ENCODE results near the gene ZNF26.

The ZNF26 gene

GRCh38 chr12:133038118-133038709 lies 52.0 kb downstream of the ZNF26 start:
- peak overlapping the region; percentile 81 for H3K4me3 ChIP-seq (ENCODE audit: low read depth, low read length)
- DNase-seq (ENCODE audit: low read depth, low spot score), result no peak
- in situ Hi-C loops (cut with HindIII; ENCODE audit: low sequenced_read_pairs), result no loop called here
- no peak for TF ChIP-seq CTCF (IDR thresholded peaks at IDR 0.05; ENCODE audit: low read depth, low read length)

GRCh38 chr12:133046698-133047097 lies 60.5 kb downstream of the ZNF26 start:
- no peak for DNase-seq (ENCODE audit: low read depth, low spot score)
- in situ Hi-C loops (cut with HindIII; ENCODE audit: low sequenced_read_pairs), result no loop called here

DNA sequence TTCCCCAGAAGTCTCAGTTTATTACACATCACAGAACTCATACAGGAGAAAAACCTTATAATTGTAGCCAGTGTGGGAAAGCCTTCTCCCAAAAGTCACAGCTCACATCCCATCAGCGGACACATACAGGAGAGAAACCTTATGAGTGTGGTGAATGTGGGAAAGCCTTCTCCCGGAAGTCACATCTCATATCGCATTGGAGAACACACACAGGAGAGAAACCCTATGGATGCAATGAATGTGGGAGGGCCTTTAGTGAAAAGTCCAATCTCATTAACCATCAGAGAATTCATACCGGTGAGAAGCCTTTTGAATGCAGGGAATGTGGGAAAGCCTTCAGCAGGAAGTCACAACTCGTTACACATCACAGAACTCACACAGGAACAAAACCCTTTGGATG lies 71.3 kb downstream of the ZNF26 start:
- no peak for TF ChIP-seq CTCF (IDR thresholded peaks at IDR 0.05; ENCODE audit: low read depth, low read length)
- DNase-seq (ENCODE audit: low read depth, low spot score), result peak; percentile 30
- H3K4me3 ChIP-seq (ENCODE audit: low read depth, low read length), result no peak overlapping the region
- in situ Hi-C loops (cut with HindIII; ENCODE audit: low sequenced_read_pairs), result no loop called here

More at GRCh38 chr12:133046698-133047097, 60.5 kb downstream of the ZNF26 start:
- TF ChIP-seq CTCF (IDR thresholded peaks at IDR 0.05; ENCODE audit: low read depth, low read length), result no peak
- H3K4me3 ChIP-seq (ENCODE audit: low read depth, low read length), result no peak overlapping the region

GRCh38 chr12:133058203-133059113 lies 72.3 kb downstream of the ZNF26 start:
- no peak overlapping the region for H3K4me3 ChIP-seq (ENCODE audit: low read depth, low read length)
- in situ Hi-C loops (cut with HindIII; ENCODE audit: low sequenced_read_pairs), result no loop called here
- no peak for DNase-seq (ENCODE audit: low read depth, low spot score)
- no peak for TF ChIP-seq CTCF (IDR thresholded peaks at IDR 0.05; ENCODE audit: low read depth, low read length)

- H3K4me3 ChIP-seq (ENCODE audit: low read depth, low read length), result no peak overlapping the region
- in situ Hi-C loops (cut with HindIII; ENCODE audit: low sequenced_read_pairs), result no loop called here
- TF ChIP-seq CTCF (IDR thresholded peaks at IDR 0.05; ENCODE audit: low read depth, low read length), result no peak
- DNase-seq (ENCODE audit: low read depth, low spot score), result no peak
Measured at GRCh38 chr12:133061954-133062353, 75.8 kb downstream of the ZNF26 start.

DNA sequence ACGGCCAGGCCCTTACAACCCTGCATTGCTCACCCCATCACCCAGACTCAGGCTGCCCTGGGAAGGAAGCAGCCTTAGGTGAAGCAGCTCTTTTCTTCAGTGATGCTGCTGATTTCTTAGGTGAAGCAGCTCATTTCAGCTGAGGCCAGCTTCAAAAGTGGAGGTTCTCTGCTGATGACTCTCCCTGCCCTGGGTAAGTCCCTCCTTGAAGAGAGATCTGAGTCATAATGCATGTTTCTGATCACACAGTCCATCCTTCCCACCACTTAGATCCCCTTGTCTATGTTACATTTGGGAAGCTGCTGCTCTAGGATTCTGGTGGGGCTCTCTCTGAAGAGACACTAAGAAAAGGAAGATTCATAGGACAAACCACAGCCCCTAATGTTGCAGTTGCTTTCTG lies 77.4 kb downstream of the ZNF26 start:
- no peak overlapping the region for H3K4me3 ChIP-seq (ENCODE audit: low read depth, low read length)
- DNase-seq (ENCODE audit: low read depth, low spot score), result no peak
- TF ChIP-seq CTCF (IDR thresholded peaks at IDR 0.05; ENCODE audit: low read depth, low read length), result no peak
- in situ Hi-C loops (cut with HindIII; ENCODE audit: low sequenced_read_pairs), result no loop called here

Data from astrocyte of the spinal cord (primary cell).